Prostate gland (tissue), 2 donors: Measurements from ENCODE around the gene PPP1R13B. TPM values are rescaled to one million over a fixed set of nuclear protein-coding genes. Genes with fewer than 3 reads are reported as not detected.

ENCODE experiments used
- DNase-seq: peaks from one replicate; pipeline ENCODE4 v3.0.0-alpha.2; 2019; ENCODE audit warnings: low spot score
- H3K27ac ChIP-seq, 2 donors: fragments of 200-600 bp; sonication (generic); 2 replicates each; pipeline ENCODE4 v1.5.1; 2017 to 2019
- H3K27me3 ChIP-seq: fragments of 200-600 bp; sonication (generic); replicated peaks from 2 replicates; pipeline ENCODE4 v1.5.1; 2019; ENCODE audit not compliant: insufficient read depth
- H3K36me3 ChIP-seq, 2 donors: fragments of 200-600 bp; sonication (generic); 1 replicate in 1 of 2; 2 replicates in 1 of 2; pipeline versions ENCODE4 v1.5.1 to v1.8.1; 2017 to 2019
- H3K4me1 ChIP-seq: fragments of 200-600 bp; sonication (generic); replicated peaks from 2 replicates; pipeline ENCODE4 v1.5.1; 2019
- H3K4me3 ChIP-seq, 2 donors: fragments of 200-600 bp; sonication (generic); 2 replicates each; pipeline ENCODE4 v1.5.1; 2017 to 2019
- H3K9me3 ChIP-seq: fragments of 200-600 bp; sonication (generic); 2 replicates; pipeline ENCODE4 v1.5.1; 2017
- CTCF ChIP-seq, 4 experiments: fragments of 200-600 bp in 2 of 4; fragments of 450-650 bp in 2 of 4; sonication (generic) in 2 of 4; IDR thresholded peaks; 1 replicate in 3 of 4; 2 replicates in 1 of 4; pipeline ENCODE4 v1.5.1; 2016 to 2019; ENCODE audit warnings: antibody characterized with exemption in 4 of 4, mild to moderate bottlenecking in 2 of 4, moderate library complexity in 2 of 4
- POLR2A ChIP-seq: fragments of 450-650 bp; IDR thresholded peaks from one replicate; pipeline ENCODE4 v1.6.1; 2016; ENCODE audit warnings: antibody characterized with exemption, mild to moderate bottlenecking
- POLR2AphosphoS5 ChIP-seq: sonication (generic); formaldehyde crosslinking; IDR thresholded peaks from one replicate; pipeline ENCODE4 v1.6.1; 2017; ENCODE audit warnings: antibody characterized with exemption
- WGBS: methylation state at CpG from one replicate; pipeline ENCODE4 v1.1.5; 2018; 5-methylcytosine and 5-hydroxymethylcytosine counted together
- intact Hi-C: fragments of 100-400 bp; cut with DNase I; formaldehyde crosslinking; loops from one replicate; pipeline ENCODE4 v1.14.2; 2022
- total RNA-seq, 2 donors: library from RNA; depleted of rRNA; stranded (reverse); fragments of >200 nt; gene quantifications; one replicate each; pipeline ENCODE4 v1.1.0, GENCODE V29; 2016

The PPP1R13B gene
- total RNA-seq, 2 donors from 2014 or later = 48.2 to 64.6 TPM

GRCh38 chr14:103881268-103882201 is 34.2 kb upstream of the PPP1R13B start:
- 82% methylated on average over 29 of the region's 31 CpGs for WGBS
- TF ChIP-seq CTCF (IDR thresholded peaks at IDR 0.05) = no peak
- TF ChIP-seq POLR2AphosphoS5 = no peak
- peaks cover 28% of the 10 kb centered on the region for H3K4me1 ChIP-seq
- H3K9me3 ChIP-seq = no peaks in the 10 kb centered on the region
- no peak for DNase-seq
- H3K27ac ChIP-seq = peak overlapping the region in 1 of 2 donors; percentile 88
- intact Hi-C loops = no loop called here
- H3K4me3 ChIP-seq = no peak overlapping the region
- no peaks in the 10 kb centered on the region for H3K27me3 ChIP-seq
- no peaks in the 10 kb centered on the region for H3K36me3 ChIP-seq

- 21% methylated on average over 22 of the region's 23 CpGs for WGBS
- peak; percentile 70 for DNase-seq
- Histone ChIP-seq H3K27me3 (no peaks in the 10 kb centered on the region), H3K27ac (peak overlapping the region; percentile 80 to 88), H3K9me3 (no peaks in the 10 kb centered on the region), H3K4me3 (peak overlapping the region; percentile 14 to 16), H3K4me1 (peaks cover 28% of the 10 kb centered on the region), H3K36me3 (no peaks in the 10 kb centered on the region)
- intact Hi-C loops = no loop called here
- TF ChIP-seq POLR2AphosphoS5 = no peak
- TF ChIP-seq CTCF (IDR thresholded peaks at IDR 0.05) = no peak
- TF ChIP-seq POLR2A = no peak
These were observed 33.2 kb upstream of the PPP1R13B start for GRCh38 chr14:103880348-103881267.

GRCh38 chr14:103879570-103880347 is 32.4 kb upstream of the PPP1R13B start:
- 21% methylated on average over 34 of the region's 34 CpGs for WGBS
- H3K9me3 ChIP-seq = no peaks in the 10 kb centered on the region
- peak overlapping the region; percentile 80 to 88 for H3K27ac ChIP-seq
- H3K36me3 ChIP-seq = no peaks in the 10 kb centered on the region
- no peaks in the 10 kb centered on the region for H3K27me3 ChIP-seq
- H3K4me3 ChIP-seq = peak overlapping the region; percentile 14 to 16
- peaks cover 28% of the 10 kb centered on the region for H3K4me1 ChIP-seq
- DNase-seq = peak; percentile 81
- intact Hi-C loops = no loop called here
- peak in 1 of 4 experiments; percentile 36 for TF ChIP-seq CTCF (IDR thresholded peaks at IDR 0.05)
- TF ChIP-seq POLR2A = peak; percentile 27
- peak; percentile 58 for TF ChIP-seq POLR2AphosphoS5

- Histone ChIP-seq H3K36me3 (no peaks in the 10 kb centered on the region), H3K27ac (peak overlapping the region; percentile 80 to 88), H3K27me3 (no peaks in the 10 kb centered on the region), H3K4me3 (peak overlapping the region; percentile 14 to 16), H3K4me1 (peaks cover 28% of the 10 kb centered on the region), H3K9me3 (no peaks in the 10 kb centered on the region)
- WGBS = 65% methylated on average over 16 of the region's 16 CpGs
- intact Hi-C loops = no loop called here
- TF ChIP-seq POLR2AphosphoS5 (no peak), CTCF (IDR thresholded peaks at IDR 0.05) (no peak), POLR2A (no peak)
- DNase-seq = no peak
These were observed 31.8 kb upstream of the PPP1R13B start for GRCh38 chr14:103879118-103879569.
